ENCODE results near the gene TMCO4. TPM values are rescaled to one million over a fixed set of nuclear protein-coding genes. Genes with fewer than 3 reads are reported as not detected.

TMCO4 gene
- total RNA-seq, 1 donor from 2014 or later, result 18.7 TPM

DNA sequence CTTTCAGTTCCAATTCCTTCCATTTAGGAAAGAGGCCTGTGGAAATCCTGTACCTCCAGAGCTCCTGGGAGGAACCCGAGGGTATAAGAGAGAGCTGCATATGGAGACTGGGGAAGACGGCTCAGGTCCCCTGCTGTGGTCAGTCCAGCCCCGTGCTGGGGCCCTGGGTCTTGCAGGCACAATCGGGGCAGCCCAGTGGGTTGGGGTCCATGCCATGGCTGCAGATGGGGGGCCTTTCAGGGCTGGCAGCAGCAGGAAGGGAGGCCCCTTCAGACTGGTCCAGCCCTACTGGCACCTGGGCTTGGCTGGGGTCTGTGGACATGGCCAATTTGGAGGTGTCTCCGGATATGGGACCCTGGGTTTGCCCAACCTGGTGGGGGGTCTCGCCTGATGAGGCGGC lies 116.8 kb downstream of the TMCO4 start:
- ATAC-seq, result no peak

DNA sequence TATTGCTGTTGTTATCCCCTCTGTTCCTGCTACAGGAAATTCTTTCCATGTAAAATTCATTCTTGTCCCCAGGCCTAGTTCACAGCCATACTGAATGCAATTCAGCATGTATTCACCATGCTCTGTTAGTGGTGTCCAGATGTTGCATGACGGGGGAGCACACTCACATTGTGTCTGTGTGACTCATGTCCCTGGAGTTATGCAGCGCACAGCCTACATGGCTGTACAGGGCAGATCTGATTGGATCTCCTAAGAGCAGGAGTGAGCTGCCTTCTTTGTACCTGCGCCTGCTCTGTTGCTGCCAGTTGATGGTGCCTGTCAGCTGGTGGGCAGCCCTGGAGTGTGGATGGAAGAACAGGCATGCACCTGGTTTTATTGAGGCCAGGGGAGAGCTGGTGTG lies 117.5 kb downstream of the TMCO4 start:
- ATAC-seq, result peak; percentile 53

DNA sequence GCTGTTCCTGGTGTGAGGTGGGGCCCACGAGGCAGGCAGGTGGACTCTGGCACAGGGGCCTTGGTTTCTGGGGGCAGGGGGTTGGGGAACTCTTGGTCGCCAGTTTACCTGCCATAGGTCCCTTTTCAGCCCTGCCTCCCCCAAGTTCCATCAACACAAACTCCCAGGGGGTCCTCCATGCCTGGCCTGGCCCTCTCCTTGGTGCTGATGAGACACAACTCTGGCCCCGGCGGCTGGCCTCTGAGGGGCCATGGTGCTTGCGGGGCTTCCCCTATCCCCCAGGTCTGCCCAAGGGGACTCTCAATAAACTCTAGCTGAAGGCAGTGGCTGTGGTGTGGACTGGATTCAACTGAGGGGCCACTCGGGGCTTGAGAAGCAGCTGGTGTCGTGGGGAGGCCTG lies 119.1 kb downstream of the TMCO4 start:
- ATAC-seq, result no peak

DNA sequence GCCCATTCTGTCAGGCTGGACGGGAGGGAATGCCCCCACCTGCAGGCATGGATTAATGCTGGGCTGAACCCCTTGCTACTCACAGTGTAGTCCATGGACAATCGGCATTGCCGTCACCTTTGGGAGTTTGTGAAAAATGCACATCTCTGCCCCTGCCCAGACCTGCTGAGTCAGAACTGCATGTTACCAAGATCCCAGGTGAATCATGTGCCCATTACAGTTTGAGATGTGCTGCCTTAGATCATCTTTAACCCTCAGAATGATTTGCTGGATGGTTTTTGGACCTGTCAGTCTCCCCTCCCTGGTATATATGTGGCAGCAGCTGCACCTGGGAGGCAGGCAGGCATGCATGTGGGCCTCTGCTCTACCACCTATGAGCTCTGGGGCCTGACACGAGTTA lies 120.0 kb downstream of the TMCO4 start:
- ATAC-seq, result no peak

DNA sequence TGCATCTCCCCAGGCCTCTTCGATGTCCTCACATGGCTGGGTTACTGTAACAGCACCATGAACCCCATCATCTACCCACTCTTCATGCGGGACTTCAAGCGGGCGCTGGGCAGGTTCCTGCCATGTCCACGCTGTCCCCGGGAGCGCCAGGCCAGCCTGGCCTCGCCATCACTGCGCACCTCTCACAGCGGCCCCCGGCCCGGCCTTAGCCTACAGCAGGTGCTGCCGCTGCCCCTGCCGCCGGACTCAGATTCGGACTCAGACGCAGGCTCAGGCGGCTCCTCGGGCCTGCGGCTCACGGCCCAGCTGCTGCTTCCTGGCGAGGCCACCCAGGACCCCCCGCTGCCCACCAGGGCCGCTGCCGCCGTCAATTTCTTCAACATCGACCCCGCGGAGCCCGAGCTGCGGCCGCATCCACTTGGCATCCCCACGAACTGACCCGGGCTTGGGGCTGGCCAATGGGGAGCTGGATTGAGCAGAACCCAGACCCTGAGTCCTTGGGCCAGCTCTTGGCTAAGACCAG lies 120.7 kb downstream of the TMCO4 start:
- no peak for ATAC-seq

DNA sequence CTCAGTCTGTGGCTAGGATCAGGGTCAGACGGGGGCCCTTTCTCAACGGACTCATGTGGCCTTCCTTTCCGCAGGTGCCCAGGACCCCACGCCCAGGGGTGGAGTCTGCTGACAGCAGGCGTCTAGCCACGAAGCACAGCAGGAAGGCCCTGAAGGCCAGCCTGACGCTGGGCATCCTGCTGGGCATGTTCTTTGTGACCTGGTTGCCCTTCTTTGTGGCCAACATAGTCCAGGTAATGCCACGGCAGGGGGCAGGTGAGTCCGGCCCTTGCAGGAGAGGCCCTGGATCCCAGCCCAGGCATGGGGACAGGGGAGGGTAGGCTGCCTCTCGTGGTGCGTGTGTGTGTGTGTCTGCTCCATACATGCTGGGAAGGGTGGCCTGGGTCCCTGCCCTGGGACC lies 121.2 kb downstream of the TMCO4 start:
- ATAC-seq, result peak; percentile 9

DNA sequence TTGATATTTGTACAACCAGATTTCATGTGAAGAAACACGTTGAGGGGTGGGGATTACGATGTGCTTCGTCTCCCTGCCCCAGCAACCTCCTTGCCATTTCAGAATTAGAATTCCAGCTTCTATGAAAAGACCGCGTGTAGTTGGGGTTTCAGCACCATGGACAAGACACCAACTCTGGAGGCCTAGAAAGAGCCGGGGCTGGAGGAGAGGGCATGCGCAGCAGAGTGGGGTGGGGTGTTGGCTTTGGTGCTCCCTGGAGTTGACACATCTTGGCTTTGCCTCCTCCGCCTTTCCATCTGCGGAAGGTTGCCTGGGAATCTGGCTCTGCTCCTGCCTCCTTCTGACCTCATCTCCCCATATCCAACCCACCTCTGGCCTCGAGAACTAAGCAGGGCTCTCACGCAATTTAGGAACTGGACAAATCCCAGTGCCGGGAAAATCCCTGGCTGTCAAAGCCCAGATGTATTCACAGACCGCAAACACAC lies 123.2 kb downstream of the TMCO4 start:
- peak; percentile 73 for ATAC-seq

DNA sequence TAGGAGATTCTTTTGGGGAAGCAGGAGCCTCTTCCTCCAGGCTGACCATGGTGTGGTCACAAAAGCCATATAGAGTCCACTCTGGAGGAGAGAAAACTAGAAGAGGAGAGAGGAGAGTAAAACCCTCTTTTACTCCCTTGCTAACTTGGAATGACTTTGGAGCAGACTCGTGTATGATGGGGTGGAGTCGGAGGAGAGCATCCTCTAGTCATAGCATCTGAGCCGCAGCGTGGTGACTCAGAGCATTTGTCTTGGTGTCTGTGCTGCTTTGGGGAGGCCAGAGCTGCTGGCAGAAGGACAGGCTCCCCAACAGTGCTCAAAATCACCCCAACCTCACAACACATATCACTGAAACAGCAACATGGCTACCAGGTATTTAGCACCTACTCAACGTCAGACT lies 123.9 kb downstream of the TMCO4 start:
- ATAC-seq, result no peak

DNA sequence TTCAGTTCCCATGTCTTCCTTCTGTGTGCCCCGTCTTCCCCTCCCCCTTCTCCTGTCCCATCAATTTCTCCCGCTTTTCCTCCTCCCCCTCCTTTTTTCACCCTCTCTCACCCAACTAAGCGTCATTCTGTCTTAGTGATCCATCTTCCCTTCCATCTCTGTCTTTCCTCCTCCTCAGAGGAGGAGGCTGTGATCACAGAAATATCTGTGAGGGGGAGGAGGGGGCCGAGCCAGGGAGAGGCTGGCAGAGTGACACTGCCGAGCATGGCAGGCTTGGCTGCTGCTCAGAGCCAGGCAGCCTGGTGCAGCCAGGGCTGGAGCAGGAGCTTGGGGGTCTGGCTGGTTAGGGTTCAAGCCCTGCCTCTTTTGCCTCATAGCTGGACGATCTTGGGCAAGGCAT lies 127.5 kb downstream of the TMCO4 start:
- no peak for ATAC-seq

DNA sequence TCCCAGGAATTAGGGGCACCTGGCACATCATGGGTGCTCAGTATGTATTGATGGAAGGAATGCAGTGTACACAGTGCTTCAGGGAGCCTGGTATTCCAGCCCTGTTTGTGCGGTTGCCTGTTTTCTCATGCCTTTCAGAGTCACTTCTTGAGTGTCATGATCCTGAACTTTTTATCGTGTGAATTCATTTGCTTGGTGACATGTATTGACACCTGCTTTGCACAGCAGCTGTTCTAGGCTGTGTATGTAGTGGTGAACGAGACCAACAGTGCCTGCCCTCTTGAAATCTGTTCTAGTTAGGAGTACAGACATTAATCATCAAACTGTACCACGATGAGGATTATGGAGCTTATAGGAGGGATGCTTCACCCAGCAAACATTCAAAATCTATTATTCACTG lies 128.9 kb downstream of the TMCO4 start:
- no peak for ATAC-seq

DNA sequence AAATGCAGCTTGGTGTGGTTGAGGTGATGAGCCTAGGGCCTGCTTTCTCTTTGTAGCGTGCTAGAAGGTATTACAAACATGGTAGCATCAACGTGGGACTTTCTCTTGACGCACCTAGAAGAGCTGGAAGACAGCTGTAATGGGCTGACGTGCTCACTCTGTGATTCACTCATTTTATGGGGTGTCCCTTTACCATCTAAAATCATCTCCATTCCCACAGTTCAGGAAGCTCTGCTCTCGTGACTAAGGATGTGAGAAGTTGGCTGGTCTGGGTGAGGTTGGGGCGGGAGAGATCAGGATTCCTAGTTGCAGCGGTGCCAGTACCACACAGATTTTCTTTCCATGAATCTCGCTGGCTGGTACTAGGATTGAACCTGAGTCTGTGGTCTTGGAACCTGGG lies 130.8 kb downstream of the TMCO4 start:
- no peak for ATAC-seq

DNA sequence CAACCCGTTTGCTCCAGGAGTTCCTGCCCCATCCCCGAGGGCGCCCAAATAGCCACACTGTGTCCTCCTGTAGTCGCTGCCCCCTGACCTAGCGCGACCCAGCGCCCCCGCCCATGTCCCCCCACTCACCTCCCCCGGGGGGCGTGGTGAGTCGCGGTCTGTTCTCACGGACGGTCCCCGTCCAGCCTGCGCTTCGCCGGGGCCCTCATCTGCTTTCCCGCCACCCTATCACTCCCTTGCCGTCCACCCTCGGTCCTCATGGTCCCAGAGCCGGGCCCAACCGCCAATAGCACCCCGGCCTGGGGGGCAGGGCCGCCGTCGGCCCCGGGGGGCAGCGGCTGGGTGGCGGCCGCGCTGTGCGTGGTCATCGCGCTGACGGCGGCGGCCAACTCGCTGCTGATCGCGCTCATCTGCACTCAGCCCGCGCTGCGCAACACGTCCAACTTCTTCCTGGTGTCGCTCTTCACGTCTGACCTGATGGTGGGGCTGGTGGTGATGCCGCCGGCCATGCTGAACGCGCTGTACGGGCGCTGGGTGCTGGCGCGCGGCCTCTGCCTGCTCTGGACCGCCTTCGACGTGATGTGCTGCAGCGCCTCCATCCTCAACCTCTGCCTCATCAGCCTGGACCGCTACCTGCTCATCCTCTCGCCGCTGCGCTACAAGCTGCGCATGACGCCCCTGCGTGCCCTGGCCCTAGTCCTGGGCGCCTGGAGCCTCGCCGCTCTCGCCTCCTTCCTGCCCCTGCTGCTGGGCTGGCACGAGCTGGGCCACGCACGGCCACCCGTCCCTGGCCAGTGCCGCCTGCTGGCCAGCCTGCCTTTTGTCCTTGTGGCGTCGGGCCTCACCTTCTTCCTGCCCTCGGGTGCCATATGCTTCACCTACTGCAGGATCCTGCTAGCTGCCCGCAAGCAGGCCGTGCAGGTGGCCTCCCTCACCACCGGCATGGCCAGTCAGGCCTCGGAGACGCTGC lies 133.9 kb downstream of the TMCO4 start:
- peak; percentile 22 for ATAC-seq

DNA sequence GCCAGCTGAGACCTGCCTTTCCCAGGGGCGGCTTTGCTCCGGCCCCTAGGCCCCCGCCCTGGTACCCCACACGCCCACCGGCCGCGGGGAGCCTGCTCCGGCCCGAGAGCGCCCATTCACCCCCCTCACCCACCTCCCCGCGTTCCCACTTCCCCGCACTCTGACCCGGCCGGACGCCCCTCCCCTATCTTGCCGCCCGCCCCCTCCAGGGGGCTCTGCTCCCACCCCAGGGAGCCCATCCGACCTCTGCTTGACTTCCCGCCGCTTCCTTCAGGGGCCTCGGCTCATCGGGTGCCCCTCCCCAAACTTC lies 134.6 kb downstream of the TMCO4 start:
- ATAC-seq, result no peak

DNA sequence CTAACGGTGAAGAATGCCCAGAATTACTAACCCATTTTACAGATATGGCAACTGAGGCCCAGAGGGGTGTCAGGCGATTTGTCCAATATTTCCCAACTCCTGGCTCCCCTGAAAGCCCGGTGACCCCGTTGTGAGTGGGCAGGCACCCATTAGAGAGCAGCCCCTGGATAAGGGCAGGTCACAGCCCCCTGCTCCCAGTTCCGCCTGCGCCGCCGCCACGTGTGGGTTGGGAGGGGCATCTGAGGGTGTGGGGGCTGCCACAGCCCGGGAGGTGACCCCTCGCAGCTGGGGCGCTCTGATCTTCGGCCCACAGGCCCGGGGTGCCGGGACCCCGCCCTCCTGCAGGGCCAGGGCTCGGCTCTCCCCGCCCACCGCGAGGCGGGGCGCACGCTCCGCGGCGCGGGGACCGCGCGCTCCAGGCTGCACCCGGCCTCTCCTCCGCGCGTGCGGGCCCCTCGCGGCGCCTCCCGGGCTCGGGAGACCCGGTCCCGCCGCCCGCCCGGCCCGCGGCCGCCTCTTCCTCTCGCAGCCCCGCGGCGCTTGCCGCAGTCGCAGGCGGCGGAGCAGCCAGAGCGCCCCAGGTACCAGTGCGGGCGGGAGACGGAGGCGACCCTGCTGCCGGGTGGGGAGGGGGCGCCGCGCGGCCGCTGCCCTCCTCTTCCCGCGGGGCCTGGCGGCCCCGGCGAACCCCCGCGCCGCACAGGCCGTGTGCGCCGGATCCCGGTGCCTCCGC lies 135.1 kb downstream of the TMCO4 start, which contains the start of gene HTR6:
Gene HTR6 (plus strand): TSS at position 423 of the 733 bp plus-strand sequence. CDS start 879 bp downstream, outside the sequence.
- ATAC-seq, result no peak

DNA sequence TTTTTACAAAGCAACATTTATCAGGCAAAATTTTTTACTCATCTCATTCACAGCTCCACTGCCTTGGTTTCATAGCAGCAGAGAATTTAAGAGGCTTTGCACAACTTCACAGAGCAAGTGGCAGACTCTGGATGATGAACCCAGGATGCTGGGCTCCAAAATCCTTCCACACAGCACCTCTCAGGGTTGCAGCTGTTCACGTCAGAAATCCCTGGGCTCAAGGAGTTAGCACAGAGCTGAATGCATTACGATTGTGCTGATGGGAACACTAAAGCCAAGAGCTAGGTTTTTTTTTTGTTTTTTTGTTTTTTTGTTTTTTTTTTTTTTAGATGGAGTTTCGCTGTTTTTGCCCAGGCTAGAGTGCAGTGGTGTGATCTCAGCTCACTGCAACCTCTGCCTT lies 137.4 kb downstream of the TMCO4 start:
- ATAC-seq, result no peak

DNA sequence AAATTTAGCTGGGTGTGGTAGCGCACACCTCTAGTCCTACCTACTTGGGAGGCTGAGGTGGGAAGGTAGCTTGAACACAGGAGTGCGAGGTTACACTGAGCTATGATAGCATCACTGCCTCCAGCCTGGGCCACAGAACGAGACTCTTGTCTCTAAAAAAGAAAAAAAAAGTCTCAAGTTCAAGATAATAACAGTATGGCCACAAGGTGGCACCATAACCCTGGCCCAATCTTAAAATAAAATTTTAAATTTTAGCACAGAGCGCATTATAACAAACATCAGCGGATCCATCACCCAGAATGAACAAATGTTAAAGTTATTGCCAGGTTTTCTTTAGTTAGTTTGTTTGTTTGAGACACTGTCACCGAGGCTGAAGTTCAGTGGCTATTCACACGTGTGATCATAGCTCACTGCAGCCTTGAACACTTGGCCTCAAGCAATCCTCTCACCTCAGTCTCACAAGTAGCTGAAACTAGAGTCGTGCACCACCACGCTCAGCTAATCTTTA lies 137.9 kb downstream of the TMCO4 start:
- peak; percentile 11 for ATAC-seq

DNA sequence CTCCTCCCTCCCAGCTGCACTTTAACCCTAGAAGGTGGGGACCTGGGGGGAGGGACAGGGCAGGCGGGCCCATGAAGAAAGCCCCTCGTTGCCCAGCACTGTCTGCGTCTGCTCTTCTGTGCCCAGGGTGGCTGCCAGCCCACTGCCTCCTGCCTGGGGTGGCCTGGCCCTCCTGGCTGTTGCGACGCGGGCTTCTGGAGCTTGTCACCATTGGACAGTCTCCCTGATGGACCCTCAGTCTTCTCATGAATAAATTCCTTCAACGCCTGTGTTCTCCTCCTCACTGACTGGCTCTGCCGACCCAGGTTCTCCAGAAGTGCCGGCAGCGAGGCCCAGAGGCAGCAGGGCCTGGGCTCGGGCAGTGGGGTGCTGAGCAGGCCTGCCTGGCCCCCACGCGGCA lies 141.5 kb downstream of the TMCO4 start:
- no peak for ATAC-seq

DNA sequence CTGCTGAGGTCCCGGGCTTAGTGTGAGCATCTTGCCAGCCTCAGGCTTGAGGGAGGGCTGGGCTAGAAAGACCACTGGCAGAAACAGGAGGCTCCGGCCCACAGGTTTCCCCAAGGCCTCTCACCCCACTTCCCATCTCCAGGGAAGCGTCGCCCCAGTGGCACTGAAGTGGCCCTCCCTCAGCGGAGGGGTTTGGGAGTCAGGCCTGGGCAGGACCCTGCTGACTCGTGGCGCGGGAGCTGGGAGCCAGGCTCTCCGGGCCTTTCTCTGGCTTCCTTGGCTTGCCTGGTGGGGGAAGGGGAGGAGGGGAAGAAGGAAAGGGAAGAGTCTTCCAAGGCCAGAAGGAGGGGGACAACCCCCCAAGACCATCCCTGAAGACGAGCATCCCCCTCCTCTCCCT lies 142.2 kb downstream of the TMCO4 start:
- no peak for ATAC-seq

DNA sequence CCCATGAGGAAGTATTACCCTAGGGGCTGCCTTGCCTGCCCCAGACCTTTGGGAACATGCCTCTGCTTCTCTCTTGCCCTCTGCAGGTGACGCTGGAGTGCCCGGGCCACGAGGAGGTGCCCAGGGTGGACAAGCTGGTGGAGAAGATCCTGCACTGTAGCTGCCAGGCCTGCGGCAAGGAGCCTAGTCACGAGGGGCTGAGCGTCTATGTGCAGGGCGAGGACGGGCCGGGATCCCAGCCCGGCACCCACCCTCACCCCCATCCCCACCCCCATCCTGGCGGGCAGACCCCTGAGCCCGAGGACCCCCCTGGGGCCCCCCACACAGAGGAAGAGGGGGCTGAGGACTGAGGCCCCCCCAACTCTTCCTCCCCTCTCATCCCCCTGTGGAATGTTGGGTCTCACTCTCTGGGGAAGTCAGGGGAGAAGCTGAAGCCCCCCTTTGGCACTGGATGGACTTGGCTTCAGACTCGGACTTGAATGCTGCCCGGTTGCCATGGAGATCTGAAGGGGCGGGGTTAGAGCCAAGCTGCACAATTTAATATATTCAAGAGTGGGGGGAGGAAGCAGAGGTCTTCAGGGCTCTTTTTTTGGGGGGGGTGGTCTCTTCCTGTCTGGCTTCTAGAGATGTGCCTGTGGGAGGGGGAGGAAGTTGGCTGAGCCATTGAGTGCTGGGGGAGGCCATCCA lies 142.8 kb downstream of the TMCO4 start:
- ATAC-seq, result no peak

DNA sequence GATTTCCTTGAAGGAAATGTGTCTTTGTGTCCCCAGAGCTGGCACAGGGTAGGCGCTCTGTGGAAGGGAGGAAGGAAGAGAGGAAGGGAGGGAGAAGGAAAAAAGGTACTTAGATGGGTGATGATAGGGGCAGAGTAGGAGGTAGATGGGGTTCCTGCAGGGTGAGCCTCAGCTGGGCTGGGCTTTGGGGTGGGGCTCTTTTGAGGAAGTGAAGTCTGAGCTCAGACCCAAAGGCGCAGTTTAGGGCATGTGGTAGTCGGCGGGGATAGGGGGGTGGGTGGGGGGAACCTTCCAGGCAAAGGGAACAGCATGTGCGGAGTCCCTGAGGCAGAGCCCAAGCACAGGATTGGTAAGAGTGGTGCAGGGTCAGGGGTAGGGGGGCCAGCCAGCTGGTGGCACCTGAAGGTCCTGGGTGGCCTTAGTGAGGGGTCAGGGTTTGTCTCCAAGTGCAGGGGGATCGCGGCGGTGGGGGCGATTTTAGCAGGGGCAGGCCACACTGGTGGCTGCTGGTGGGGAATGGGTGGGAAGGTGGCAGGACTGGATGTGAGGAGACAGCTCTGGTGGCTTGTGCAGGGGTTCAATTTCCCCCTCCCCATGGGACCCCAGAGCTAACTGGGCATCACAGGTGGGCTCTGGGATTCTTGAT lies 143.5 kb downstream of the TMCO4 start:
- no peak for ATAC-seq

DNA sequence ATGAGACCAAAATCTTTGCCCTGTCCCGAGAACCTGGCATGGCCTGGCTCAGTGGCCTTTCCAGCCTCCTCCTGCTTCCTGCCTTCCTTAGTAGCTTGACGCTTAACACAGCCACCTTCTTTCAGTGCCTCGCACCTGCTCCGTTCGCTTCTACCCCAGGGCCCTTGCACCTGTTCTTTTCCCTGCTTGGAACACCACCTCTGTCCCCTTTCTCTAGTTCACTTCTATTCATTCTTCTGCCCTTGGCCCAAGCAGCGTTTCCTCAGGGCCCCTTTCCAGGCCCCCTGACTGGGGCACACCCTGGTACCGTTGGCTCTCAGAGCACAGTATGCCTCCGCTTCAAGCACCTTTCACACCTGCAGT lies 144.0 kb downstream of the TMCO4 start:
- ATAC-seq, result no peak

Data from esophagus mucosa (tissue), 1 donor.